SU-DHL-6 (cell line): ENCODE data around the gene CEP192.

Experiments
- H2AFZ ChIP-seq: fragments of 200-600 bp; sonication (generic); 2 replicates; pipeline ENCODE4 v1.6.1; 2014; ENCODE audit warnings: low read depth, mild to moderate bottlenecking, moderate library complexity, mixed read lengths, antibody characterized with exemption, low read length; ENCODE audit not compliant: severe bottlenecking
- H3F3A ChIP-seq: fragments of 200-600 bp; shearing (Covaris generic); 2 replicates; pipeline ENCODE4 v1.6.0; 2016; ENCODE audit warnings: antibody characterized with exemption, mild to moderate bottlenecking; ENCODE audit not compliant: insufficient read depth
- H3K27ac ChIP-seq: fragments of 200-600 bp; sonication (generic); 2 replicates; pipeline ENCODE4 v1.5.1; 2016; ENCODE audit warnings: low read depth, mild to moderate bottlenecking, low read length, moderate library complexity, mixed read lengths
- H3K27me3 ChIP-seq: fragments of 200-600 bp; sonication (generic), shearing (Covaris generic); 2 replicates; pipeline ENCODE4 v1.6.0; 2014; ENCODE audit warnings: mild to moderate bottlenecking, low read length
- H3K36me3 ChIP-seq: fragments of 200-600 bp; sonication (generic); 2 replicates; pipeline ENCODE4 v1.6.1; 2014; ENCODE audit warnings: mild to moderate bottlenecking, low read length, mixed read lengths
- H3K4me2 ChIP-seq: fragments of 300-600, 200-600 bp; shearing (Covaris generic), sonication (generic); 2 replicates; pipeline ENCODE4 v1.6.0; 2014; ENCODE audit warnings: low read length, low read depth, mild to moderate bottlenecking; ENCODE audit not compliant: poor library complexity, severe bottlenecking
- H3K4me3 ChIP-seq: fragments of 200-600 bp; sonication (generic); 2 replicates; pipeline ENCODE4 v1.5.1; 2014; ENCODE audit warnings: antibody characterized with exemption, low read length, mild to moderate bottlenecking, mixed read lengths; ENCODE audit not compliant: insufficient read depth, poor library complexity, severe bottlenecking
- H3K79me2 ChIP-seq: fragments of 200-600 bp; sonication (generic); 2 replicates; pipeline ENCODE4 v1.6.1; 2014; ENCODE audit warnings: mild to moderate bottlenecking, low read length, moderate library complexity; ENCODE audit not compliant: insufficient read depth
- H3K9ac ChIP-seq: fragments of 200-600 bp; sonication (generic); 2 replicates; pipeline ENCODE4 v1.7.0; 2014; ENCODE audit warnings: mild to moderate bottlenecking, low read length
- H3K9me2 ChIP-seq: fragments of 200-600 bp; sonication (generic); replicated peaks from 2 replicates; pipeline ENCODE4 v1.6.1; 2014; ENCODE audit warnings: low read length; ENCODE audit not compliant: insufficient read depth
- H3K9me3 ChIP-seq: fragments of 200-600 bp; sonication (generic); 2 replicates; pipeline ENCODE4 v1.6.1; 2014; ENCODE audit warnings: low read length, mixed read lengths; ENCODE audit not compliant: insufficient read depth
- H4K20me1 ChIP-seq: fragments of 200-600 bp; sonication (generic); 2 replicates; pipeline ENCODE4 v1.6.1; 2014; ENCODE audit warnings: low read depth, mild to moderate bottlenecking, antibody characterized with exemption, low read length, moderate library complexity, mixed read lengths
- EZH2phosphoT487 ChIP-seq: fragments of 200-600 bp; sonication (generic), shearing (Covaris generic); conservative IDR thresholded peaks from 2 replicates; pipeline ENCODE4 v1.6.1; 2018; ENCODE audit warnings: mild to moderate bottlenecking, antibody characterized with exemption, low read length, moderate library complexity, mixed read lengths
- TF ChIP-seq, protein P1 (sequence below): fragments of 200-600 bp; sonication (generic); IDR thresholded peaks from one replicate; pipeline ENCODE4 v1.5.1; 2017; ENCODE audit warnings: antibody characterized with exemption, mild to moderate bottlenecking, low read length, moderate library complexity; ENCODE audit not compliant: insufficient read depth, poor library complexity, severe bottlenecking

Gene CEP192

GRCh38 chr18:12960853-12961397, 30.2 kb upstream of the CEP192 start:
- Histone ChIP-seq H3F3A (no peaks in the 10 kb centered on the region), H3K36me3 (peaks cover 17% of the 10 kb centered on the region), H3K79me2 (peaks cover 35% of the 10 kb centered on the region), H2AFZ (no peak overlapping the region), H3K9ac (no peak overlapping the region), H3K4me3 (no peak overlapping the region), H3K27ac (no peak overlapping the region), H3K4me2 (no peak overlapping the region), H3K9me3 (no peaks in the 10 kb centered on the region), H3K9me2 (no peaks in the 10 kb centered on the region), H4K20me1 (no peaks in the 10 kb centered on the region), H3K27me3 (no peaks in the 10 kb centered on the region)
- TF ChIP-seq EZH2phosphoT487, result no peak

DNA sequence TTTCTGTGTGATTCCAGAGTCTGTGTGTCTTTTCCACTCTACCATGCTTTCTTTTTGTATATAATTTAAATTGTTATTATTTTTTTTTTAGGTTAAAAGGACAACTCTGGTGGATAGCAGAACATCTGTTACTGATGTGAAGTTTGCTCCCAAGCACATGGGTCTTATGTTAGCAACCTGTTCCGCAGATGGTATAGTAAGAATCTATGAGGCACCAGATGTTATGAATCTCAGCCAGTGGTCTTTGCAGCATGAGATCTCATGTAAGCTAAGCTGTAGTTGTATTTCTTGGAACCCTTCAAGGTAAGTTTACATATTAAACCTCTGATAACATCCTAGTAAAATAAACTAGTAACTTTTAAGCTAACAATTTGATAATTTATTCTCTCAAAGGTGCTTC, 28.1 kb upstream of the CEP192 start:
- H3K27me3 ChIP-seq, result no peaks in the 10 kb centered on the region
- no peak overlapping the region for H3K27ac ChIP-seq
- no peaks in the 10 kb centered on the region for H3K9me2 ChIP-seq
- no peaks in the 10 kb centered on the region for H3F3A ChIP-seq
- no peaks in the 10 kb centered on the region for H3K9me3 ChIP-seq
- no peaks in the 10 kb centered on the region for H4K20me1 ChIP-seq
- H2AFZ ChIP-seq, result no peak overlapping the region
- H3K4me2 ChIP-seq, result no peak overlapping the region
- TF ChIP-seq, protein P1, sequence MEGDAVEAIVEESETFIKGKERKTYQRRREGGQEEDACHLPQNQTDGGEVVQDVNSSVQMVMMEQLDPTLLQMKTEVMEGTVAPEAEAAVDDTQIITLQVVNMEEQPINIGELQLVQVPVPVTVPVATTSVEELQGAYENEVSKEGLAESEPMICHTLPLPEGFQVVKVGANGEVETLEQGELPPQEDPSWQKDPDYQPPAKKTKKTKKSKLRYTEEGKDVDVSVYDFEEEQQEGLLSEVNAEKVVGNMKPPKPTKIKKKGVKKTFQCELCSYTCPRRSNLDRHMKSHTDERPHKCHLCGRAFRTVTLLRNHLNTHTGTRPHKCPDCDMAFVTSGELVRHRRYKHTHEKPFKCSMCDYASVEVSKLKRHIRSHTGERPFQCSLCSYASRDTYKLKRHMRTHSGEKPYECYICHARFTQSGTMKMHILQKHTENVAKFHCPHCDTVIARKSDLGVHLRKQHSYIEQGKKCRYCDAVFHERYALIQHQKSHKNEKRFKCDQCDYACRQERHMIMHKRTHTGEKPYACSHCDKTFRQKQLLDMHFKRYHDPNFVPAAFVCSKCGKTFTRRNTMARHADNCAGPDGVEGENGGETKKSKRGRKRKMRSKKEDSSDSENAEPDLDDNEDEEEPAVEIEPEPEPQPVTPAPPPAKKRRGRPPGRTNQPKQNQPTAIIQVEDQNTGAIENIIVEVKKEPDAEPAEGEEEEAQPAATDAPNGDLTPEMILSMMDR, result no peak
- TF ChIP-seq EZH2phosphoT487, result no peak
- H3K9ac ChIP-seq, result no peak overlapping the region
- peaks cover 38% of the 10 kb centered on the region for H3K79me2 ChIP-seq
- peaks cover 17% of the 10 kb centered on the region for H3K36me3 ChIP-seq
- no peak overlapping the region for H3K4me3 ChIP-seq

DNA sequence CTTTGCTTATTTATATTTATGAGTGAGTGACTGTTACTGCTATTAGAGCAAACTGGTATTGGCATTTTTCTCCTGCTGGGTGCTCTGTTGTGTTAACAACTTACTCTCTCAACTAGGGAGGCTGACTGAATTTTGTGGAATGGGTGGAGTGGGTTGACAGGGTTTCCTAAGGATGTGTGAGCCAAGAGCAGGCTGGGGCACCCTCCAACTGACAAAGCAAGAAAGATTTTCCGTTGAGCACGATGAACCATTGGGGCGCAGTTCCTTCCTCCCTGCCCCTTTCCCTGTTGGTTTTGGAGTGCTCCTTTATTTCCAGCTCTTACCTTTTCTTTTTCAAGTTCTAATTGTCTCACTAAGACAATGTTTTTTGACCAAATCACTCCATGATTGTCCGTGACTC, 23.0 kb upstream of the CEP192 start:
- Histone ChIP-seq H3K36me3 (peaks cover 17% of the 10 kb centered on the region; the same call in 1 of the 2 replicates), H3K27ac (no peak overlapping the region), H3K79me2 (peaks cover 3% of the 10 kb centered on the region; the same call in 1 of the 2 replicates), H3K4me3 (no peak overlapping the region), H3K27me3 (no peaks in the 10 kb centered on the region), H2AFZ (no peak overlapping the region), H3K4me2 (no peak overlapping the region), H3F3A (no peaks in the 10 kb centered on the region), H3K9ac (no peak overlapping the region), H4K20me1 (no peaks in the 10 kb centered on the region), H3K9me3 (no peaks in the 10 kb centered on the region), H3K9me2 (no peaks in the 10 kb centered on the region)
- TF ChIP-seq, protein P1, result no peak
- no peak for TF ChIP-seq EZH2phosphoT487

DNA sequence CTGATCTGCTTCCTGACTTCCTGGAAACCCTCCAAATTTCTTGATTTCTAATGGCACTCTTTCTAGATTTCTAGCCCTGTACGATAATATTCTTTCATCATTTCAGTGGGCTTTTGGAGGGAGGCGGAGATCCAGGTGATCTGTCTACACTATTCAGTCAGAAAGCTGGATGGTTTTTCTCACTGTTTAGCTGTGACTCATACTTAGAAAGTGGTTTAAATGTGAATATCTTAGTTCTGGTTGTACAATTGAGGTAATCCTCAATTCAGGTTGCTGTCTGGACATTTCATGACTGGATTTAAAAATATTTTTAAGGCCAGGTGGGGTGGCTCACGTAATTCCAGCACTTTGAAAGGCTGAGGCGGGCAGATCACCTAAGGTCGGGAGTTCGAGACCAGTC, 22.5 kb upstream of the CEP192 start:
- H3F3A ChIP-seq, result no peaks in the 10 kb centered on the region
- peaks cover 3% of the 10 kb centered on the region; the same call in 1 of the 2 replicates for H3K79me2 ChIP-seq
- TF ChIP-seq, protein P1, result no peak
- TF ChIP-seq EZH2phosphoT487, result no peak
- no peak overlapping the region for H3K27ac ChIP-seq
- H3K9ac ChIP-seq, result no peak overlapping the region
- no peak overlapping the region for H3K4me3 ChIP-seq
- no peaks in the 10 kb centered on the region for H4K20me1 ChIP-seq
- peaks cover 17% of the 10 kb centered on the region; the same call in 1 of the 2 replicates for H3K36me3 ChIP-seq
- H3K27me3 ChIP-seq, result no peaks in the 10 kb centered on the region
- no peak overlapping the region for H3K4me2 ChIP-seq
- H3K9me2 ChIP-seq, result no peaks in the 10 kb centered on the region
- H3K9me3 ChIP-seq, result no peaks in the 10 kb centered on the region
- H2AFZ ChIP-seq, result no peak overlapping the region
